Sigmoid colon (tissue), 4 donors: ENCODE data around the gene RBM47.

ENCODE experiments used
- CTCF ChIP-seq, 4 experiments: fragments of 450-650 bp in 3 of 4; fragments of 200-600 bp in 1 of 4; IDR thresholded peaks; one replicate each; pipeline ENCODE4 v1.5.1; 2016 to 2019; ENCODE audit warnings: antibody characterized with exemption in 4 of 4, mild to moderate bottlenecking in 3 of 4, moderate library complexity in 2 of 4
- POLR2AphosphoS5 ChIP-seq, 4 donors: sonication (generic); formaldehyde crosslinking; IDR thresholded peaks; one replicate each; pipeline ENCODE4 v1.6.1; 2017; ENCODE audit warnings: antibody characterized with exemption in 4 of 4

GRCh38 chr4:40559585-40560465, 69.8 kb downstream of the RBM47 start:
- TF ChIP-seq CTCF (IDR thresholded peaks at IDR 0.05) (no peak), POLR2AphosphoS5 (IDR thresholded peaks at IDR 0.05) (no peak)
